Kidney (tissue), 22 donors: ENCODE measurements around the gene ACKR3. TPM values are rescaled to one million over a fixed set of nuclear protein-coding genes. Genes with fewer than 3 reads are reported as not detected.

Source experiments
- DNase-seq, 5 donors: peaks; one replicate each; pipeline ENCODE4 v3.0.0-alpha.2; 2013 to 2020
- FAIRE-seq: peaks from 2 replicates; lab custom pipeline; 2012; peaks lifted over from hg19 to GRCh38; lab: Jason Lieb, UNC
- H3K27ac ChIP-seq, 2 donors: one replicate each; pipeline ENCODE4 v1.7.0; 2013; ENCODE audit warnings: low read depth in 2 of 2, low read length in 2 of 2, inconsistent platforms in 1 of 2
- H3K27me3 ChIP-seq: one replicate; pipeline ENCODE4 v1.7.1; 2013; ENCODE audit warnings: low read length, inconsistent platforms; ENCODE audit not compliant: control insufficient read depth, insufficient read depth
- H3K36me3 ChIP-seq, 3 donors: one replicate each; pipeline versions ENCODE4 v1.7.0 to v1.7.1; 2013; ENCODE audit warnings: low read length in 3 of 3, control low read depth in 1 of 3, inconsistent platforms in 1 of 3; ENCODE audit not compliant: insufficient read depth in 3 of 3, control insufficient read depth in 2 of 3
- H3K4me1 ChIP-seq, 3 donors: one replicate each; pipeline versions ENCODE4 v1.7.0 to v1.7.1; 2013; ENCODE audit warnings: low read length in 3 of 3, inconsistent platforms in 1 of 3, low read depth in 1 of 3; ENCODE audit not compliant: control insufficient read depth in 2 of 3, insufficient read depth in 2 of 3
- H3K4me3 ChIP-seq, 3 donors: one replicate each; pipeline versions ENCODE4 v1.7.0 to v1.8.1; 2013; ENCODE audit warnings: low read length in 3 of 3, control low read depth in 1 of 3, inconsistent platforms in 1 of 3
- H3K9ac ChIP-seq, 3 donors: one replicate each; pipeline versions ENCODE4 v1.7.0 to v1.7.1; 2013; ENCODE audit warnings: low read length in 3 of 3, control low read depth in 1 of 3, inconsistent platforms in 1 of 3
- H3K9me3 ChIP-seq, 3 donors: one replicate each; pipeline versions ENCODE4 v1.7.0 to v1.7.1; 2013; ENCODE audit warnings: low read length in 3 of 3, control low read depth in 1 of 3, inconsistent platforms in 1 of 3; ENCODE audit not compliant: control insufficient read depth in 2 of 3, insufficient read depth in 1 of 3
- CTCF ChIP-seq: IDR thresholded peaks from 3 replicates; pipeline ENCODE4 v1.5.1; 2012; ENCODE audit warnings: mild to moderate bottlenecking, moderate library complexity, borderline replicate concordance; ENCODE audit not compliant: insufficient read depth; ENCODE audit errors: extremely low read depth
- intact Hi-C: fragments of 100-400 bp; cut with DNase I; formaldehyde crosslinking; loops from one replicate; pipeline ENCODE4 v1.11.1; 2022
- long read RNA-seq, 10 donors: library from polyadenylated mRNA in 1 of 10; unstranded in 1 of 10; transcript quantifications; one replicate each; pipeline ENCODE4 v2.0.0 and lab custom pipeline, GENCODE V29; 2021 to 2026
- polyA plus RNA-seq: library from polyadenylated mRNA; stranded (reverse); fragments of 350-450 nt; fragmentation: Illumina TruSeq; extraction: RNeasy Lipid Tissue Mini Kit (QIAGEN cat#74804); gene quantifications from one replicate; pipeline ENCODE4 v1.2.3, GENCODE V29; 2014; ENCODE audit warnings: low read depth, low replicate concordance; ENCODE audit not compliant: insufficient read depth
- total RNA-seq: library from RNA; stranded (reverse); fragmentation: NEBNext Ultra II Directional; extraction: Animal tissue kit (Norgen Biotek cat#: 25700); gene quantifications from one replicate; pipeline ENCODE4 v1.2.1, GENCODE V29; 2021
- donor health status: control.
- donor health status: control.
- donor health status: control.
- donor health status: control.
- donor health status: control.
- donor health status: DM: yes; HTN: yes; CAD: no.
- donor health status: Normal renal cell carcinoma (clear cell type).

ACKR3 gene
- total RNA-seq (8.7 TPM), polyA plus RNA-seq (6.9 TPM)
- long read RNA-seq, donor 1, transcript ACKR3-201 (2 exons, 2,203 nt): major isoform, 14 of 14 reads
- long read RNA-seq, donor 1, partial matches to known transcripts: 0 of 14 reads
- long read RNA-seq, donor 1, other reads (novel, unspliced or antisense): 0 of 14 reads
- long read RNA-seq, donor 2, transcript ACKR3-201 (2 exons, 2,203 nt): major isoform, 16 of 28 reads
- long read RNA-seq, donor 2, partial matches to known transcripts: 12 of 28 reads
- long read RNA-seq, donor 2, other reads (novel, unspliced or antisense): 0 of 28 reads
- long read RNA-seq, donor 3, transcript ACKR3-201 (2 exons, 2,203 nt): major isoform, 26 of 26 reads
- long read RNA-seq, donor 3, partial matches to known transcripts: 0 of 26 reads
- long read RNA-seq, donor 3, other reads (novel, unspliced or antisense): 0 of 26 reads
- long read RNA-seq, donor 4, transcript ACKR3-201 (2 exons, 2,203 nt): major isoform, 10 of 10 reads
- long read RNA-seq, donor 4, partial matches to known transcripts: 0 of 10 reads
- long read RNA-seq, donor 4, other reads (novel, unspliced or antisense): 0 of 10 reads
- long read RNA-seq, donor 5, partial matches to known transcripts: 0 of 2 reads
- long read RNA-seq, donor 5, other reads (novel, unspliced or antisense): 0 of 2 reads
- long read RNA-seq, donor 6, transcript ACKR3-201 (2 exons, 2,203 nt): major isoform, 23 of 47 reads
- long read RNA-seq, donor 6, partial matches to known transcripts: 24 of 47 reads
- long read RNA-seq, donor 6, other reads (novel, unspliced or antisense): 0 of 47 reads
- long read RNA-seq, donor 7, partial matches to known transcripts: 0 of 9 reads
- long read RNA-seq, donor 7, other reads (novel, unspliced or antisense): 5 of 9 reads
- long read RNA-seq, donor 8, transcript ACKR3-201 (2 exons, 2,203 nt): major isoform, 14 of 14 reads
- long read RNA-seq, donor 8, partial matches to known transcripts: 0 of 14 reads
- long read RNA-seq, donor 8, other reads (novel, unspliced or antisense): 0 of 14 reads
- long read RNA-seq, donor 9, transcript ACKR3-201 (2 exons, 2,203 nt): major isoform, 8 of 23 reads
- long read RNA-seq, donor 9, partial matches to known transcripts: 15 of 23 reads
- long read RNA-seq, donor 9, other reads (novel, unspliced or antisense): 0 of 23 reads
- long read RNA-seq, donor 10, transcript ACKR3-201 (2 exons, 2,203 nt): major isoform, 16 of 22 reads
- long read RNA-seq, donor 10, partial matches to known transcripts: 6 of 22 reads
- long read RNA-seq, donor 10, other reads (novel, unspliced or antisense): 0 of 22 reads

DNA sequence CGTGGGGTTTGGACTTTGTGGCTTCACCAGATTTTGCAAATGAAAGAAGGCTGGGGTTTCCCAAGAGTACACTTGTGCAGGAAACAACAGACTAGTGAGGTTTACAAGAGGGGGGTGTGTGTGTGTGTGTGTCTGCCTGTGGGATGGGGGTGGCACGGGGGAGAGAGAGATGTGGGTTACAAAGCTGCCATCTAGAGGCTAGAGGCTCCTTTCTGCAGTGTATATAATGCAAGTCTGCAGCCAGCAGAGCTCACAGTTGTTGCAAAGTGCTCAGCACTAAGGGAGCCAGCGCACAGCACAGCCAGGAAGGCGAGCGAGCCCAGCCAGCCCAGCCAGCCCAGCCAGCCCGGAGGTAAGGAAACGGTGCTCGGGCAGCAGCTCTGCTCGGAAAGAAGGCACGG is at the start of gene ACKR3:
TSS of gene ACKR3 (plus strand) at position 253 of the 401 bp plus-strand sequence. CDS start 10,641 bp downstream, outside the sequence.
- H3K36me3 ChIP-seq: no peaks in the 10 kb centered on the region
- FAIRE-seq (no peak), DNase-seq (peak; percentile 83 to 93 (median 85))
- no peaks in the 10 kb centered on the region for H3K27me3 ChIP-seq
- peak; percentile 59 for TF ChIP-seq CTCF
- intact Hi-C loops: no loop called here
- peak within 1 kb of the TSS; percentile 71 to 88 (median 84) for H3K4me3 ChIP-seq
- peak within 1 kb of the TSS; percentile 71 to 79 for H3K27ac ChIP-seq
- H3K9ac ChIP-seq: peak within 1 kb of the TSS in 2 of 3 donors; percentile 48 to 72
- no peaks in the 10 kb centered on the region for H3K9me3 ChIP-seq
- peaks cover 2 to 25% (median 3%) of the 10 kb centered on the region in 3 donors for H3K4me1 ChIP-seq

DNA sequence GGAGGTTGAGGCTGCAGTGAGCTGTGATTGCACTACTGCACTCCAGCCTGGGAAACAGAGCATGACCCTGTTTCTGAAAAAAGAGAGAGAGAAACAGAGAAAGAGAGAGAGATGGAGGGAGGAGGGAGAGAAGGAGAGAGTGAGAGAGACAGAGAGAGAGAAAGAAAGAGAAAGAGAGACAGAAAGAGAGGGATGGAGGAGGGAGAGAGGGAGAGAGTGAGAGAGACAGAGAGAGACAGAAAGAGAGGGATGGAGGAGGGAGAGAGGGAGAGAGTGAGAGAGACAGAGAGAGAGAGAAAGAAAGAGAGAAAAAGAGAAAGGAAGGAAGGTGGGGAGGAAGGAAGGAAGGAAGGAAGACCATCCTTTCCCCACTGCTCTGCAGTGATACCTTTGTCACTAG is 48.1 kb upstream of the ACKR3 start:
- DNase-seq (no peak), FAIRE-seq (no peak)
- H3K9ac ChIP-seq: no peak overlapping the region
- no peak overlapping the region for H3K27ac ChIP-seq
- H3K9me3 ChIP-seq: no peaks in the 10 kb centered on the region
- H3K4me3 ChIP-seq: no peak overlapping the region
- intact Hi-C loops: no loop called here
- H3K36me3 ChIP-seq: no peaks in the 10 kb centered on the region
- H3K27me3 ChIP-seq: no peaks in the 10 kb centered on the region
- TF ChIP-seq CTCF: no peak
- H3K4me1 ChIP-seq: no peaks in the 10 kb centered on the region

GRCh38 chr2:236523249-236523648 is 46.4 kb upstream of the ACKR3 start:
- H3K4me1 ChIP-seq: no peaks in the 10 kb centered on the region
- no peak for TF ChIP-seq CTCF
- no peak overlapping the region for H3K9ac ChIP-seq
- FAIRE-seq (no peak), DNase-seq (no peak)
- H3K36me3 ChIP-seq: no peaks in the 10 kb centered on the region
- H3K27me3 ChIP-seq: no peaks in the 10 kb centered on the region
- no peaks in the 10 kb centered on the region for H3K9me3 ChIP-seq
- H3K4me3 ChIP-seq: no peak overlapping the region
- intact Hi-C loops: no loop called here
- H3K27ac ChIP-seq: no peak overlapping the region
